Activated CD8-positive, alpha-beta memory T cell treated with anti-CD3 and anti-CD28 coated beads, Interleukin-2, amount 50 U/mL, for 48 hours (primary cell): ENCODE results near the gene MMP25.
A peak's percentile ranks its signal among the peaks of the same experiment; 100 is the strongest.

ENCODE experiments used
- DNase-seq: peaks from one replicate; pipeline ENCODE4 v3.0.0-alpha.2; 2020

Gene MMP25

GRCh38 chr16:3017794-3018506 is 28.4 kb upstream of the MMP25 start, which contains the start of gene CLDN6:
CLDN6 (minus strand) TSS chr16:3018183; CDS start chr16:3016021, 2,162 bp downstream.
- DNase-seq, result peak; percentile 80

- DNase-seq, result no peak
These were observed 26.6 kb upstream of the MMP25 start for GRCh38 chr16:3019594-3020246.

- peak; percentile 86 for DNase-seq
These were observed 26.1 kb upstream of the MMP25 start, which contains the start of gene TNFRSF12A for GRCh38 chr16:3020247-3020603. TNFRSF12A (plus strand) TSS chr16:3020368; CDS start chr16:3020398, 30 bp downstream.

- peak; percentile 76 for DNase-seq
These were observed 25.5 kb upstream of the MMP25 start for GRCh38 chr16:3020604-3021448.

GRCh38 chr16:3021449-3022207 is 24.7 kb upstream of the MMP25 start:
- DNase-seq, result peak; percentile 89

- DNase-seq, result peak; percentile 92
These were observed 24.1 kb upstream of the MMP25 start for GRCh38 chr16:3022208-3022683.

GRCh38 chr16:3022684-3023414 is 23.5 kb upstream of the MMP25 start:
- DNase-seq, result no peak

GRCh38 chr16:3023415-3023668 is 23.0 kb upstream of the MMP25 start:
- DNase-seq, result no peak

- DNase-seq, result peak; percentile 96
These were observed 22.5 kb upstream of the MMP25 start, which contains the start of the genes HCFC1R1 and THOC6 for GRCh38 chr16:3023669-3024478. HCFC1R1 (minus strand) TSS chr16:3023942; CDS start chr16:3023941, 1 bp downstream. THOC6 (plus strand) TSS chr16:3024035; CDS start chr16:3024327, 292 bp downstream.

GRCh38 chr16:3025032-3026002 is 21.0 kb upstream of the MMP25 start:
- no peak for DNase-seq

GRCh38 chr16:3026003-3026378 is 20.4 kb upstream of the MMP25 start:
- no peak for DNase-seq

GRCh38 chr16:3026609-3027488 is 19.5 kb upstream of the MMP25 start:
- DNase-seq, result no peak

GRCh38 chr16:3027489-3027795 is 18.9 kb upstream of the MMP25 start:
- no peak for DNase-seq

- peak; percentile 96 for DNase-seq
These were observed 18.2 kb upstream of the MMP25 start for GRCh38 chr16:3027983-3028715.

- DNase-seq, result no peak
These were observed 17.5 kb upstream of the MMP25 start for GRCh38 chr16:3028716-3029319.

- DNase-seq, result peak; percentile 80
These were observed 16.7 kb upstream of the MMP25 start for GRCh38 chr16:3029491-3030221.
